GM23338 (cell line): ENCODE data around the gene IL22. TPM values are rescaled to one million over a fixed set of nuclear protein-coding genes. Genes with fewer than 3 reads are reported as not detected.

Experiments
- ATAC-seq: fragments of 200-7000 bp; cut with Tn5 transposase; 3 replicates; pipeline ENCODE4 v1.9.1; 2020
- DNase-seq: peaks from one replicate; pipeline ENCODE4 v3.0.0-alpha.2; 2015; ENCODE audit warnings: low spot score
- H2AFZ ChIP-seq: fragments of 200-600 bp; sonication (generic); 2 replicates; pipeline ENCODE4 v1.8.0; 2016; ENCODE audit warnings: antibody characterized with exemption, mild to moderate bottlenecking, moderate library complexity
- H3F3A ChIP-seq: fragments of 200-600 bp; sonication (generic); replicated peaks from 2 replicates; pipeline ENCODE4 v1.8.0; 2017; ENCODE audit warnings: antibody characterized with exemption, mixed run types, low read depth
- H3K27ac ChIP-seq: fragments of 200-600 bp; sonication (generic); 2 replicates; pipeline ENCODE4 v1.6.1; 2016; ENCODE audit warnings: low read depth
- H3K27me3 ChIP-seq: fragments of 200-600 bp; sonication (generic); 2 replicates; pipeline ENCODE4 v1.8.0; 2016; ENCODE audit warnings: mild to moderate bottlenecking, mixed run types, moderate library complexity; ENCODE audit not compliant: insufficient read depth
- H3K36me3 ChIP-seq: fragments of 200-600 bp; sonication (generic); 2 replicates; pipeline ENCODE4 v1.8.0; 2016; ENCODE audit warnings: mild to moderate bottlenecking; ENCODE audit not compliant: insufficient read depth
- H3K4me1 ChIP-seq: fragments of 200-600 bp; sonication (generic); 2 replicates; pipeline ENCODE4 v1.8.0; 2016; ENCODE audit warnings: mild to moderate bottlenecking, moderate library complexity; ENCODE audit not compliant: insufficient read depth
- H3K4me2 ChIP-seq: fragments of 200-600 bp; sonication (generic); 2 replicates; pipeline ENCODE4 v1.7.1; 2017; ENCODE audit warnings: mixed run types
- H3K4me3 ChIP-seq: fragments of 200-600 bp; sonication (generic); 2 replicates; pipeline ENCODE4 v1.6.1; 2016; ENCODE audit warnings: mixed run types
- H3K79me2 ChIP-seq: fragments of 200-600 bp; sonication (generic); replicated peaks from 2 replicates; pipeline ENCODE4 v1.8.0; 2017; ENCODE audit warnings: mild to moderate bottlenecking; ENCODE audit not compliant: insufficient read depth
- H3K9me2 ChIP-seq: fragments of 200-600 bp; sonication (generic); 2 replicates; pipeline ENCODE4 v1.8.0; 2017; ENCODE audit not compliant: insufficient read depth
- H4K20me1 ChIP-seq: fragments of 200-600 bp; sonication (generic); replicated peaks from 2 replicates; pipeline ENCODE4 v1.8.0; 2017; ENCODE audit warnings: mild to moderate bottlenecking; ENCODE audit not compliant: insufficient read depth
- H3K27ac Mint-ChIP-seq: 2 replicates; pipeline ENCODE4 v1.8.0; 2020; ENCODE audit warnings: inconsistent platforms, mild to moderate bottlenecking, moderate library complexity, mixed read lengths
- H3K27me3 Mint-ChIP-seq: 3 replicates; pipeline ENCODE4 v1.8.0; 2022; ENCODE audit warnings: low read depth, mild to moderate bottlenecking, moderate library complexity, mixed read lengths, inconsistent platforms; ENCODE audit not compliant: insufficient read depth, poor library complexity
- H3K36me3 Mint-ChIP-seq: 3 replicates; pipeline ENCODE4 v1.8.0; 2021; ENCODE audit warnings: low read depth, mild to moderate bottlenecking, inconsistent platforms, moderate library complexity, mixed read lengths
- H3K4me1 Mint-ChIP-seq: 3 replicates; pipeline ENCODE4 v1.8.0; 2020; ENCODE audit warnings: mild to moderate bottlenecking, inconsistent platforms, mixed read lengths
- H3K4me3 Mint-ChIP-seq: 3 replicates; pipeline ENCODE4 v1.8.0; 2021; ENCODE audit warnings: moderate library complexity, mild to moderate bottlenecking, inconsistent platforms, mixed read lengths
- H3K9me3 Mint-ChIP-seq: 3 replicates; pipeline ENCODE4 v1.8.0; 2020; ENCODE audit warnings: moderate library complexity, mild to moderate bottlenecking, inconsistent platforms, mixed read lengths
- CREB1 ChIP-seq: fragments of 250-450 bp; sonication (Bioruptor Pico); IDR thresholded peaks from 2 replicates; pipeline ENCODE4 v1.5.0; 2020; ENCODE audit warnings: low read depth, mild to moderate bottlenecking, moderate library complexity
- CTCF ChIP-seq, 2 experiments: fragments of 200-600 bp in 1 of 2; sonication (generic) in 1 of 2; conservative IDR thresholded peaks; 2 replicates each; pipeline versions ENCODE4 v1.5.1 to v1.6.1; 2016 to 2017; ENCODE audit warnings: antibody characterized with exemption in 2 of 2, low read depth in 2 of 2, mild to moderate bottlenecking in 2 of 2, moderate library complexity in 1 of 2
- ETS1 ChIP-seq: IDR thresholded peaks from 2 replicates; pipeline ENCODE4 v1.6.1; 2016; ENCODE audit warnings: antibody characterized with exemption
- EZH2 ChIP-seq: fragments of 200-600 bp; sonication (generic); IDR thresholded peaks from one replicate; pipeline ENCODE4 v1.8.0; 2017; ENCODE audit warnings: antibody characterized with exemption, mild to moderate bottlenecking, low read depth; ENCODE audit not compliant: unreplicated experiment
- EZH2phosphoT487 ChIP-seq: fragments of 200-600 bp; sonication (generic); IDR thresholded peaks from one replicate; pipeline ENCODE4 v1.8.1; 2018; ENCODE audit warnings: antibody characterized with exemption; ENCODE audit not compliant: unreplicated experiment
- JUNB ChIP-seq: IDR thresholded peaks from one replicate; pipeline ENCODE4 v1.6.1; 2016; ENCODE audit warnings: antibody characterized with exemption; ENCODE audit not compliant: unreplicated experiment
- NANOG ChIP-seq: IDR thresholded peaks from 2 replicates; pipeline ENCODE4 v1.6.1; 2016; ENCODE audit warnings: antibody characterized with exemption, borderline replicate concordance
- POLR2AphosphoS5 ChIP-seq: IDR thresholded peaks from 2 replicates; pipeline ENCODE4 v1.6.1; 2016; ENCODE audit warnings: antibody characterized with exemption, low read depth
- STAT1 ChIP-seq: IDR thresholded peaks from one replicate; pipeline ENCODE4 v1.6.1; 2016; ENCODE audit warnings: antibody characterized with exemption; ENCODE audit not compliant: unreplicated experiment
- ZNF114 ChIP-seq: fragments of 250-450 bp; sonication (Bioruptor Pico); IDR thresholded peaks from 2 replicates; pipeline ENCODE4 v1.5.0; 2020; ENCODE audit warnings: mild to moderate bottlenecking, moderate library complexity
- ZNF331 ChIP-seq: fragments of 250-450 bp; sonication (Bioruptor Pico); IDR thresholded peaks from 2 replicates; pipeline ENCODE4 v1.5.0; 2020; ENCODE audit warnings: low read depth, mild to moderate bottlenecking, moderate library complexity
- polyA plus RNA-seq: library from polyadenylated mRNA; unstranded; fragments of >200 nt; fragmentation: Nextera tagmentation; extraction: Ambion mirVana; gene quantifications from 2 replicates; pipeline ENCODE4 v1.2.1, GENCODE V29; 2016
- total RNA-seq: library from RNA; depleted of rRNA; stranded (reverse); fragments of >200 nt; shearing (Covaris generic); gene quantifications from 2 replicates; pipeline ENCODE4 v1.2.3, GENCODE V29; 2014
- TF ChIP-seq, protein P1 (sequence below): fragments of 250-450 bp; sonication (Bioruptor Pico); IDR thresholded peaks from 2 replicates; pipeline ENCODE4 v1.5.0; 2020; ENCODE audit warnings: mild to moderate bottlenecking, moderate library complexity
- TF ChIP-seq, protein P2 (sequence below): IDR thresholded peaks from one replicate; pipeline ENCODE4 v1.6.1; 2018; ENCODE audit warnings: antibody characterized with exemption; ENCODE audit not compliant: unreplicated experiment

Gene IL22
- total and polyA plus RNA-seq, 2 experiments from 2014 or later, result not detected

DNA sequence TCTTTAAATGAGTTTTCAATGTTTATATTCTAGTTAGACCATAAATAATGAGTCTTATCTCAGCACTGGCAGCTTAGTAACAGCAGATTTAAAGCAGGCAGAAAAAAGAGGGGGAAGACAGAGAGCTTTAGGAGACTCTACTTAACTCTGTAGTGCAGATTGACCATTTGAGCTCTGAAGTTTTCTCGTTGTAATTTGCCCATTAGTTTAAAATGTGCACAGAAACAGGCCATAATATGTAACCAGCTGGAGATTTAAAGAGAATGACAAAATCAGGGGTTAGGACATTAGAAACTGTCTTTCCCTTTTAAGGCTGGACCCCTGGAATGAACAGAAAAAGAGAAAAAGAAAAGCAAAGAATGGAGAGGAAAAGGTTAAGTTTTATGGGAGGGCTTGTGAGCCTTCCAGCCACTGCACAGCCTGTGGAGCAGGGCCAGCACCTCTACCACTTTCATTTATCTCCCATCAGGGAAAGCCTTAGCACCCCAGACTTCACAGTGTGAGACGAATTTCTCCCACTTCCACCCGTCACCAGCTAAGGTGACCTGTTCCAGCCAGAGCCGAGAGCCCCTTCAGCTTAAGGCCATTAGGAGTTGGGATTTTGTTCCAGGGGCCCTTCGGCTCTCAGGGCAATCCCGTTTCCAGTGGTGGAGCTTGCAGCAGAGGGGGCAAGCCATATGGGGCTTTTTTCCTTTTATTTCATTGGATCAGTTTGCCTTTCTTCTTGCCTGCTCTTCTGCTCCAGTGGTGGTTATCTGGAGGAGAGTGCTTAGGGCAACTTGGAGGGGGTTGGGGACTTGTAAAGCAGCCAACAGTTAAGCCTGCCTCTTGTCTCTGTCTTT, 8.0 kb downstream of the IL22 start:
- H3K9me2 ChIP-seq, result peaks cover 13% of the 10 kb centered on the region; the same call in 1 of the 2 replicates
- H3K36me3 ChIP-seq, result no peaks in the 10 kb centered on the region
- no peak for ATAC-seq
- H2AFZ ChIP-seq, result peak overlapping the region; percentile 80; the same call in 1 of the 2 replicates
- peaks cover 5% of the 10 kb centered on the region; the same call in 2 of the 3 replicates for H3K36me3 Mint-ChIP-seq
- H3K4me2 ChIP-seq, result no peak overlapping the region
- no peak overlapping the region for H3K27ac Mint-ChIP-seq
- no peak overlapping the region for H3K27ac ChIP-seq
- no peaks in the 10 kb centered on the region for H3F3A ChIP-seq
- H3K4me3 Mint-ChIP-seq, result no peak overlapping the region
- H3K4me1 Mint-ChIP-seq, result peaks cover 4% of the 10 kb centered on the region; the same call in 1 of the 3 replicates
- no peaks in the 10 kb centered on the region for H3K27me3 ChIP-seq
- no peaks in the 10 kb centered on the region for H3K27me3 Mint-ChIP-seq
- H3K4me3 ChIP-seq, result no peak overlapping the region
- DNase-seq, result no peak
- no peaks in the 10 kb centered on the region for H3K4me1 ChIP-seq
- no peaks in the 10 kb centered on the region for H3K79me2 ChIP-seq
- no peaks in the 10 kb centered on the region for H4K20me1 ChIP-seq
- H3K9me3 Mint-ChIP-seq, result peaks cover 16% of the 10 kb centered on the region
- no peak for TF ChIP-seq EZH2phosphoT487
- TF ChIP-seq, protein P1, sequence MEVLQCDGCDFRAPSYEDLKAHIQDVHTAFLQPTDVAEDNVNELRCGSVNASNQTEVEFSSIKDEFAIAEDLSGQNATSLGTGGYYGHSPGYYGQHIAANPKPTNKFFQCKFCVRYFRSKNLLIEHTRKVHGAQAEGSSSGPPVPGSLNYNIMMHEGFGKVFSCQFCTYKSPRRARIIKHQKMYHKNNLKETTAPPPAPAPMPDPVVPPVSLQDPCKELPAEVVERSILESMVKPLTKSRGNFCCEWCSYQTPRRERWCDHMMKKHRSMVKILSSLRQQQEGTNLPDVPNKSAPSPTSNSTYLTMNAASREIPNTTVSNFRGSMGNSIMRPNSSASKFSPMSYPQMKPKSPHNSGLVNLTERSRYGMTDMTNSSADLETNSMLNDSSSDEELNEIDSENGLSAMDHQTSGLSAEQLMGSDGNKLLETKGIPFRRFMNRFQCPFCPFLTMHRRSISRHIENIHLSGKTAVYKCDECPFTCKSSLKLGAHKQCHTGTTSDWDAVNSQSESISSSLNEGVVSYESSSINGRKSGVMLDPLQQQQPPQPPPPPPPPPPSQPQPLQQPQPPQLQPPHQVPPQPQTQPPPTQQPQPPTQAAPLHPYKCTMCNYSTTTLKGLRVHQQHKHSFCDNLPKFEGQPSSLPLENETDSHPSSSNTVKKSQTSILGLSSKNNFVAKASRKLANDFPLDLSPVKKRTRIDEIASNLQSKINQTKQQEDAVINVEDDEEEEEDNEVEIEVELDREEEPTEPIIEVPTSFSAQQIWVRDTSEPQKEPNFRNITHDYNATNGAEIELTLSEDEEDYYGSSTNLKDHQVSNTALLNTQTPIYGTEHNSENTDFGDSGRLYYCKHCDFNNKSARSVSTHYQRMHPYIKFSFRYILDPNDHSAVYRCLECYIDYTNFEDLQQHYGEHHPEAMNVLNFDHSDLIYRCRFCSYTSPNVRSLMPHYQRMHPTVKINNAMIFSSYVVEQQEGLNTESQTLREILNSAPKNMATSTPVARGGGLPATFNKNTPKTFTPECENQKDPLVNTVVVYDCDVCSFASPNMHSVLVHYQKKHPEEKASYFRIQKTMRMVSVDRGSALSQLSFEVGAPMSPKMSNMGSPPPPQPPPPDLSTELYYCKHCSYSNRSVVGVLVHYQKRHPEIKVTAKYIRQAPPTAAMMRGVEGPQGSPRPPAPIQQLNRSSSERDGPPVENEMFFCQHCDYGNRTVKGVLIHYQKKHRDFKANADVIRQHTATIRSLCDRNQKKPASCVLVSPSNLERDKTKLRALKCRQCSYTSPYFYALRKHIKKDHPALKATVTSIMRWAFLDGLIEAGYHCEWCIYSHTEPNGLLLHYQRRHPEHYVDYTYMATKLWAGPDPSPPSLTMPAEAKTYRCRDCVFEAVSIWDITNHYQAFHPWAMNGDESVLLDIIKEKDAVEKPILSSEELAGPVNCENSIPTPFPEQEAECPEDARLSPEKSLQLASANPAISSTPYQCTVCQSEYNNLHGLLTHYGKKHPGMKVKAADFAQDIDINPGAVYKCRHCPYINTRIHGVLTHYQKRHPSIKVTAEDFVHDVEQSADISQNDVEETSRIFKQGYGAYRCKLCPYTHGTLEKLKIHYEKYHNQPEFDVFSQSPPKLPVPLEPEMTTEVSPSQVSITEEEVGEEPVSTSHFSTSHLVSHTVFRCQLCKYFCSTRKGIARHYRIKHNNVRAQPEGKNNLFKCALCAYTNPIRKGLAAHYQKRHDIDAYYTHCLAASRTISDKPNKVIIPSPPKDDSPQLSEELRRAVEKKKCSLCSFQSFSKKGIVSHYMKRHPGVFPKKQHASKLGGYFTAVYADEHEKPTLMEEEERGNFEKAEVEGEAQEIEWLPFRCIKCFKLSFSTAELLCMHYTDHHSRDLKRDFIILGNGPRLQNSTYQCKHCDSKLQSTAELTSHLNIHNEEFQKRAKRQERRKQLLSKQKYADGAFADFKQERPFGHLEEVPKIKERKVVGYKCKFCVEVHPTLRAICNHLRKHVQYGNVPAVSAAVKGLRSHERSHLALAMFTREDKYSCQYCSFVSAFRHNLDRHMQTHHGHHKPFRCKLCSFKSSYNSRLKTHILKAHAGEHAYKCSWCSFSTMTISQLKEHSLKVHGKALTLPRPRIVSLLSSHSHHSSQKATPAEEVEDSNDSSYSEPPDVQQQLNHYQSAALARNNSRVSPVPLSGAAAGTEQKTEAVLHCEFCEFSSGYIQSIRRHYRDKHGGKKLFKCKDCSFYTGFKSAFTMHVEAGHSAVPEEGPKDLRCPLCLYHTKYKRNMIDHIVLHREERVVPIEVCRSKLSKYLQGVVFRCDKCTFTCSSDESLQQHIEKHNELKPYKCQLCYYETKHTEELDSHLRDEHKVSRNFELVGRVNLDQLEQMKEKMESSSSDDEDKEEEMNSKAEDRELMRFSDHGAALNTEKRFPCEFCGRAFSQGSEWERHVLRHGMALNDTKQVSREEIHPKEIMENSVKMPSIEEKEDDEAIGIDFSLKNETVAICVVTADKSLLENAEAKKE (CRISPR knock-in tag), result no peak
- TF ChIP-seq CTCF (conservative IDR thresholded peaks at IDR 0.05; ENCODE audit: low read depth in 2 of 2), result no peak
- no peak for TF ChIP-seq NANOG
- no peak for TF ChIP-seq ZNF114 (CRISPR knock-in tag)
- no peak for TF ChIP-seq ZNF331 (CRISPR knock-in tag)
- no peak for TF ChIP-seq CREB1 (CRISPR knock-in tag)
- TF ChIP-seq, protein P2, sequence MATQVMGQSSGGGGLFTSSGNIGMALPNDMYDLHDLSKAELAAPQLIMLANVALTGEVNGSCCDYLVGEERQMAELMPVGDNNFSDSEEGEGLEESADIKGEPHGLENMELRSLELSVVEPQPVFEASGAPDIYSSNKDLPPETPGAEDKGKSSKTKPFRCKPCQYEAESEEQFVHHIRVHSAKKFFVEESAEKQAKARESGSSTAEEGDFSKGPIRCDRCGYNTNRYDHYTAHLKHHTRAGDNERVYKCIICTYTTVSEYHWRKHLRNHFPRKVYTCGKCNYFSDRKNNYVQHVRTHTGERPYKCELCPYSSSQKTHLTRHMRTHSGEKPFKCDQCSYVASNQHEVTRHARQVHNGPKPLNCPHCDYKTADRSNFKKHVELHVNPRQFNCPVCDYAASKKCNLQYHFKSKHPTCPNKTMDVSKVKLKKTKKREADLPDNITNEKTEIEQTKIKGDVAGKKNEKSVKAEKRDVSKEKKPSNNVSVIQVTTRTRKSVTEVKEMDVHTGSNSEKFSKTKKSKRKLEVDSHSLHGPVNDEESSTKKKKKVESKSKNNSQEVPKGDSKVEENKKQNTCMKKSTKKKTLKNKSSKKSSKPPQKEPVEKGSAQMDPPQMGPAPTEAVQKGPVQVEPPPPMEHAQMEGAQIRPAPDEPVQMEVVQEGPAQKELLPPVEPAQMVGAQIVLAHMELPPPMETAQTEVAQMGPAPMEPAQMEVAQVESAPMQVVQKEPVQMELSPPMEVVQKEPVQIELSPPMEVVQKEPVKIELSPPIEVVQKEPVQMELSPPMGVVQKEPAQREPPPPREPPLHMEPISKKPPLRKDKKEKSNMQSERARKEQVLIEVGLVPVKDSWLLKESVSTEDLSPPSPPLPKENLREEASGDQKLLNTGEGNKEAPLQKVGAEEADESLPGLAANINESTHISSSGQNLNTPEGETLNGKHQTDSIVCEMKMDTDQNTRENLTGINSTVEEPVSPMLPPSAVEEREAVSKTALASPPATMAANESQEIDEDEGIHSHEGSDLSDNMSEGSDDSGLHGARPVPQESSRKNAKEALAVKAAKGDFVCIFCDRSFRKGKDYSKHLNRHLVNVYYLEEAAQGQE, result no peak
- TF ChIP-seq POLR2AphosphoS5, result no peak
- TF ChIP-seq STAT1, result no peak
- TF ChIP-seq ETS1, result no peak
- no peak for TF ChIP-seq JUNB
- no peak for TF ChIP-seq EZH2
